Ammon's horn (tissue), 1 donor: ENCODE data around the gene AIG1.

ENCODE experiments used
- DNase-seq: peaks from one replicate; pipeline ENCODE4 v3.0.0-alpha.2; 2016; ENCODE audit warnings: low spot score

AIG1 gene

GRCh38 chr6:143097224-143097795 lies 36.6 kb downstream of the AIG1 start:
- no peak for DNase-seq

GRCh38 chr6:143098054-143098671 lies 37.5 kb downstream of the AIG1 start:
- peak; percentile 31 for DNase-seq

DNA sequence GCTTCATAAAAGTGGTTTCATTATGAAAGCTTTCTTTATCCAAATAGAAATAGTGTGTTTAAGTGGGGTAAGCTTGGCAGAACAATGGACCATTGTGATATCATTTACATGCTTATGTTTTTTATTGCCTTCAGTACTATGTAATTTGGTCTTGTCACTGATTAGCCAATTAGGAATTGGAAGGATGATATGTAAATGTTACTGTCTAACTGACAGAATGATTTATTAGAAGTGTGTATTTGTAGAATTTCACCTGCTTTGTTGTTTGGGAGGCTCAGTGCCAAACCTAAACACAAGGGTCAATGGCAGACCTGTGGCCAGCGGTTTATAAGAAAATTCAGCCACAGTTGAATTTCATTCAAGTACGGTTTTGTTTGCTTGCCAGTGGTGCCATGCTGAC lies 39.0 kb downstream of the AIG1 start:
- DNase-seq: no peak

- no peak for DNase-seq
Measured at GRCh38 chr6:143100429-143100828, 39.7 kb downstream of the AIG1 start.

- DNase-seq: no peak
Measured at GRCh38 chr6:143103916-143104315, 43.2 kb downstream of the AIG1 start.

DNA sequence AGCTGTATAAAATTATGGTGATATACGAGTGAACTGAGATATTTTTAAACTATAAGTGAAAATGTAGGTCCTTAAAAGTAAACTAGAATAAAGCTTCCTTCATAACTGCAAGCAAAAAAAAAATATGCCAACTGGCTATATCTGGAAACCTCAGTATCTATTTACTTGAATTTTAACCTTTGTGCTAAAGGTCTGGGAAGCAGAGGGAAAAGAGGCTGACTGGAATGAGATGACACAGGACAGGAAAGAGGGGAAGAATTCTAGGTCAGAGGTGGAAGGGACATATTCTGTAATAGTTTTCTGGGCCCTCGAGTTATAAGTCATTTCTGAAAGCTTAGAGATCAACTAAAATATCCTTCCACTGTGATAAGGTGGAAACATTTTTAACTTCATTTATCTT lies 46.8 kb downstream of the AIG1 start:
- no peak for DNase-seq

DNA sequence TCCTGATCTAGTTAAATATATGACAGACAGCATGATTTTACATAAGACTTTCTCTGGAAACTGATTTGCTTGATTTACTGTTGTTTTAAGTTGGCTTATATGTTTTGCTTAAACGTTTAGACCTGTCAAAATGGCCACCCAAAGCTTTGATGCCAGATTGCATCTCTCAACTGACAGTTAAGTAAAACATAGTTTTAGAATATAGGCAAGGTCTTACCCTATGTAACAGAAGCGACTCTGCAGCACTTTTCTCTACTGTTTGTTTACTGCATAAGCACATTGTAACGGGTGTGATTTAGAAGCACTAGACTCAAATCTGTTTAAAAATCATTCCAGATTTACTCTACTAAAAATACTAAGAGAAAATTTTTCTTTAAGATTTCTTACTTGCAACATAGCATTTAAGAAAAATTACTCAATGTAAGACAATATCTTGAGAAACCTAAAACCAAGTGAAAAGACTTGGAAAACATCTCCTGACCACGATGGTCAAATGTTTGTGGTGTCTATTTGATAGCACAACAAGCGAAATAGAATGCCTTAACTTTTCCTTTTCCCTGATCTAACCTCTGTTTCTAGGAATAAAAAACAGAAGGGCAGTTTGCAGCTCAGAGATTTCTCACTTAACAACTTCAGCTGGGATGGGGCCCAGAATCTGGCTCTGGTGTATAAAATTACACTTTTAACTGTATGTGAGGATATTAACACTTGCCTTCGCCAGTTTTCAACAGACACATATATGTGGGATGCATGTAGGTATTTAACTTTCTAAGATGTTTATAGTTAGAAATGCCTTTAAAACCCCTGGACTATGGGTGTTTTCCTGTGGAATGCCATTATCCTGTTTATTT lies 47.4 kb downstream of the AIG1 start:
- no peak for DNase-seq

GRCh38 chr6:143109196-143109595 lies 48.5 kb downstream of the AIG1 start:
- no peak for DNase-seq

DNA sequence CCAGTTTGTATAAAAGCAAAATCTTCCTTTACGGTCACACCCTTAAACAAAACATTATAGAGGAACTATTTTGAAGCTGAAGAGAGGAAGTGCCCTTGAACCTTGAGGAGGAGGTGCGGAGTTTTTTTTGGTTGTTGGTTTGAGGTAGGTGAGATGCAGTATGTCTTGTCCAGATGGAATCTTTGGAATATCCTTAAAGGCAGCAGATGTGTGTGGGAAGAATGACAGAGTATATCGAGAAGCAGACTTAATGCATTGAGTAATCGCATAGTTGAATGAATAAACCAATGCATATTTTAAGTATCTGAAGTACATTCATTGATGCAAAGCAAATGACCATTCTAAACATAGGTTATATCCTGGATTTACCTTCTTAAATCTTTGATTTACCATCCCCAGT lies 49.9 kb downstream of the AIG1 start:
- DNase-seq: no peak

- no peak for DNase-seq
Measured at GRCh38 chr6:143110996-143111395, 50.3 kb downstream of the AIG1 start.

DNA sequence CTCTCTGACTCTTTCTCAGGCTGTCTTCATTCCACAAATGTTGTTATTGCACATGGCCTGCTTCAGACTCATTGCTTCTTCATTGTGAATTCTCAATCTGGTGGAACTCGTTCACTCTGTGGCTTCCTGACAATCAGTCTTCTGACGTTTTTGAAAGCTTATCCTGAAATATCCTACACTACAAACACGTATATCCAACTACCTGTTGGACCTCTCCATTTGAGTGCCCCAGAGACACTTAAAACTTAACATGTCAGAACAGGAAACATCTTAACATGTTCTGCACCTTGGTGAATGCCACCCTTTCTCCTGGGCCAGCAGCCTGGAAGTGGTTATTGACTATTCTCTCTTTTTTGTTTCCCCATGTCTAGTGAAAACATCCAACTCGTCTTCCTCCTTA lies 50.8 kb downstream of the AIG1 start:
- no peak for DNase-seq

GRCh38 chr6:143112084-143112768 lies 51.5 kb downstream of the AIG1 start:
- DNase-seq: no peak

DNA sequence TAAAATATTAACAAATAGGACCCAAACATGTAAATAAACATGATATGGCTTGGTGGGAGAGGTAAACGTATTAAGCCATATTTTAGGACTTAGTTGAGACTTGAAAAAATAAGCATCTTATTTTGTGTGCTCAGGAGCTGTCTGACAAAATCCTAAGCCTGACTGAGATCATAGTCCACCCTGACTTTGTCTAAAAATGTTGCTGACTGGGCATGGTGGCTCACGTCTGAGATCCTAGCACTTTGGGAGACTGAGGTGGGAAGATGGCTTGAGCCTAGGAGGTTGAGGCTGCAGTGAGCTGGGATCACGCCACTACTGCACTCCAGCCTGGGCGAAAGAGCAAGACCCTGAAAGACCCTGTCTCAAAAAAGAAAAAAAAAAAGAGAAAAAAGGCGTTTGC lies 52.1 kb downstream of the AIG1 start:
- no peak for DNase-seq

DNA sequence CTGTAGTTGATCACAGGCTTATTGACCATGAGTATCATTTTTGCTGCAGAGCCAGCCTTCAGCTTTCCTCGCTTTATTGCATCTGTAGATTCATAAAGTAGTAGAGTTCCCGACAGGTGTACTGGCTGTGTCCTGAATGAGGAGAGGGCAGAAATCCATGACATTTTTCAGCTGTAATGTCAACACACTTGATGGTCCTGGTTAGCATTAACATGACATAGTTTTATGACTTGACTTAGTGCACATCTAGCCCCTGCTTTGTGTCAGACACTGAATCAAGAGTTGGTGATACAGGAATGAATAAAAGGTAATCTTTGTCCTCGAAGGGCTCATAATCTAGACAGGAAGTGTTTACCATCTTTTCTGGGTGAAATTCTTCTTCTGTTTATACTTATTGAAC lies 55.0 kb downstream of the AIG1 start:
- no peak for DNase-seq

DNA sequence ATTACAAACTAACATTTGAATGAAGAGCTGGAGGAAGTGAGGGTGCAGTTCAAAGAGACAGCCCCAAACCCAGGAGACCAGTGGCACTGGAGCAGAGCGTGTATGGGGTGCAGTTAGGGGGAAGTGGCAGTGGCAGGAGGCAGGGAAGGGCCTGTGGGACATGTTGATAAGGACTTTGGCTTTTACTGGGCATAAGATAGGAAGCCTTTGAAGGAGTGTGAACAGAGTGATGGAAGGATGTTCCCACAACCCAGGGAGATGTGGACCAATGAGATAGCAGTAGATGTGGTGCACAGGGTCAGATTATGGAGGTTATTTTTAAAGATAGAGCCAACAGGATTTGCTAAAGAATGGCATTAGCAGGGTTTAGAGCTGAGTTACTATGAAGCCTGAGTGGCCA lies 56.4 kb downstream of the AIG1 start:
- no peak for DNase-seq

DNA sequence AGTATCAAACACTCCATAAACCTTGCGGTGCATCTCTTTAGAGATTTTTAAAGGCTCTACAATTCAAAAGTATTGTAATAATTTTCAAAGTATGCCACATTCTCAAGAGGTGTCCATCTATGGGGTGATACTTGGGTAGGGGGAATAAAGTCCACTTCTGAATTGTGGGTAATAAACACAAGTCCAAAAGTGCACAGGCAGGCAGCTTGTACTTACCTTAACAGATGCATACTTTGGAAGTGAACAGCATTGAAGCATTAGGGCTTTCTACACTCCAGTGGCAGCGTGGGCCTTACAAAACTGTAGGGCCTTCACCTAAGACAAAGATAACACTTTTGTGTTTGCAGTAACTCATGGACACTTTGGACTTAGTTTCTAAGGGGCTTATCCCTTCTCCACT lies 58.6 kb downstream of the AIG1 start:
- DNase-seq: no peak

DNA sequence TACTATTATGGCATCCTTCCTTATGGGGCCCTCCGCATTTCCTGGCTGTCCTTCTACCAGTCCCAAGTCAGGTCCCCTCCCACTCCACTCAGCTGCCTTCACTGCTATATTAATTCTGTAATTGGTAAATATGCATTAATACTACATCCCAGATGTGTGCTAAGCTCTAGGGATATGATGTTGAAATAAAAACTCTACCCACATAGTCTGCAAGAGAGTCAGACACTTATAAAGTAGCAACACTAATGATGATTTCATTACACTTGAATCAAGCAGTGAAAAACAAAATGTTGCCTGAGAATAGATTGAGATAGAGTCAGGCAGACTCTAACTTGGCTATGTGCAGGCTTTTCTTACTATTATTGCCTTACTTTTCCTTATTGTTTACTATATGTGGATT lies 62.4 kb downstream of the AIG1 start:
- DNase-seq: no peak

DNA sequence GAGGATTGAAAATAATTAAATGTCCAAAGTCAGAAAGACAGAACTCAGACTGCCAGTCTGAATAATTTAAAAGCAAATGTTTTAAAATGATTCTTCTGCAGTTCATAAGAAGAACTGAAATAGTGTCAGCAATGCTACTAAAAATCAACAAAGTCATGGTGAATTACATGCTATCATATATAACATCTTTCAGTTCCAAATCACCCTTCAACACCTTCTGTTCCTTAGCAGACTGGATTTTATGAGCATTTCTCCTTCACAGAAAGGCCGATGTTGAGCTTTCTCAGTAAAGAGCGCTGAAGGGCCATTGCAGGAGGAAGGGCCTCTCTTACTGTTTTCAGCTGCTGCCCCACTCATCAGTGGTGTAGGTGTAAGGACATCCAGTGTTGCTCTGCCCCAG lies 63.3 kb downstream of the AIG1 start:
- DNase-seq: no peak

GRCh38 chr6:143125455-143125854 lies 64.8 kb downstream of the AIG1 start:
- DNase-seq: no peak

- DNase-seq: no peak
Measured at GRCh38 chr6:143125864-143126573, 65.3 kb downstream of the AIG1 start.

- no peak for DNase-seq
Measured at GRCh38 chr6:143126574-143126941, 65.9 kb downstream of the AIG1 start.

DNA sequence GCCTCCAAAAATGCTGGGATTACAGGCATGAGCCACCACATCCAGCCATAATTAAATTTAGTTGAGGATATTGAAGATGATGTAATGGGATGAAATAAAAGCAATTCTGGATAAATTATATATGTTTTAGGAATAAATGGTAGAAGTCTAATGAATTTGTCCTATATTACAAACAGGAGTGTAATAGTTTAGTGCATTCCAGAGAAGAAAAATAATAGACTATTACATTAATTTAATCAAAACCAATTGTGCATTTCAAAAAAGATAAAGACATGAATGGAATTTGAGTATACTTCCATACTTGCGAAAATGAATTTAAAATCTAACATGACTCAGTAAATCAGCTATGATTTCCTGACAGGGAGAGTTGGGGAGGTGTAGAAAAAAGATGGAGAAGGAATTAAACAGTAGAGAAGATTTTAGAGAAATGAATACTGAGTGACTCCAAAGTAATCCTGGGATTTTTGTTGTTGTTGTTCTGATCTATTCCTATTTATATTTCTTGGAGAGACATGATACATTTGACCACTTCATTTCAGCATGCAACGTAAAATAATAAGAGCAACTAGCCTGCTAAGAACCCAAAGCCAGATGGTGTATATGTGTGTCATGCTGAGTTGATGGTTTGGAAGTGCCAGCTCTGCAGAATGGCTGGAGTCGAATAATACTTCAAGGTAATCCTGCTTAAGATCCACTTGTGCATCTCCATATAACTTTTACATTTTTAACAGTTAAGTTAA lies 67.4 kb downstream of the AIG1 start:
- no peak for DNase-seq
